NOMO-1 (cell line): ENCODE results near the gene ATP6V1G1.
A peak's percentile ranks its signal among the peaks of the same experiment; 100 is the strongest.

Experiments used
- DNase-seq, 2 experiments: peaks; one replicate each; lab custom pipeline; 2025; ENCODE audit not compliant: unreplicated experiment in 2 of 2; lab: John Stamatoyannopoulos, UW

The ATP6V1G1 gene, protein sequence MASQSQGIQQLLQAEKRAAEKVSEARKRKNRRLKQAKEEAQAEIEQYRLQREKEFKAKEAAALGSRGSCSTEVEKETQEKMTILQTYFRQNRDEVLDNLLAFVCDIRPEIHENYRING

DNA sequence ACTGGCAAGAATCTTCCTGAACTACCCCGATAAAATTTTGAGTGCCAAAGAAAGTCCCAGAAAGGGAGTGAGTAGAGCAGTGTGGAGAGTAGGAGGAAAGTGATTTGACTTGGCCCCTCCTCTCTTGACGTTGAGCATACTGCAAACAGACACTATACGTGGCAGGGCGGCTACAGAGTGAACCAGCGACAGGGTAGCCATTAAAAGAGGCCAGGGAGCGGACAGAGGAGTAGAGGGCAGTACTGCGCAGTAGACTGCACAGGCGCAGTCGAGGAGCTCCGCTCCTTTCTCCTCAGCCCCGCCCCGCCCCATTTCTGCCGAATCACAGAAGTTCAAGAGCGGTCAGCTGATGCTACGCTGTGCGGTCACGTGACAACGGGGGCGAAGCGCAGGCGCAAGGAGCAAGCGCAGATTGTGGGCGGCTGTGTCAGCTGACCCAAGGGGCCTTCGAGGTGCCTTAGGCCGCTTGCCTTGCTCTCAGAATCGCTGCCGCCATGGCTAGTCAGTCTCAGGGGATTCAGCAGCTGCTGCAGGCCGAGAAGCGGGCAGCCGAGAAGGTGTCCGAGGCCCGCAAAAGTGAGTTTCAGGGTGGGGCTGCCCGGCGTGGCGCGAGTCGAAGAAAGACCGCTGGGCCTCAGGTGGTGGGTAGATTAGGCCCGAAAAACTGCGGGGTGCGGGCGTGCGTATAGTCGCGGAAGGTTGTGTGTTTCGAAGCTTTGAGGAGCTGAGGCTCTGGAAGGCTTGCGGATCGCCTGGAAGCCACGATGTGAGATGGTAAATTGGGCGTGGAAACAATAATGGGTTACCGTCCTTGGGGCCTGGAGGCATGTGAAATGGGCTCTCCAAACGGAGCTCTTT is at the start of gene ATP6V1G1:
Gene ATP6V1G1, plus strand, starts transcription at position 425 of the 858 bp plus-strand sequence. Its CDS starts 70 bp downstream, at position 495.
- peak; percentile 98 for DNase-seq

DNA sequence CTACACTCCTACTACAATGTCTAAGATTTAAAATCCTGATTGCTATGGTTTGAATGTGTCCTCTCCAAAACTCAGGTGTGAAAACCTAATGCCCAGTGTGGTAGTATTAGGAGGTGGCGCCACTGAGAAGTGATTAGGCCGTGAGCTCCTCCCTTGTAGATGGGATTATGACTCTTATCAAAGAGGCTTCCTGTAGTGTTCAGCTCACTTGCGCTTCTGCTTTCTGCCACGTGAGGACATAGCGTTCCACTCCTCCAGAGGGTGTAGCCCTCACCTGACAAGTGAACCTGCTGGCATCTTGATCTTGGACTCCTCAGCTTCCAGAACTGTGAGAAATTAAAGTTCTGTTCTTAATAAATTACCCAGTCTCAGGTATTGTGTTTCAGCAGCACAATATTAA is 49.3 kb upstream of the ATP6V1G1 start:
- peak; percentile 35 to 41 for DNase-seq

DNA sequence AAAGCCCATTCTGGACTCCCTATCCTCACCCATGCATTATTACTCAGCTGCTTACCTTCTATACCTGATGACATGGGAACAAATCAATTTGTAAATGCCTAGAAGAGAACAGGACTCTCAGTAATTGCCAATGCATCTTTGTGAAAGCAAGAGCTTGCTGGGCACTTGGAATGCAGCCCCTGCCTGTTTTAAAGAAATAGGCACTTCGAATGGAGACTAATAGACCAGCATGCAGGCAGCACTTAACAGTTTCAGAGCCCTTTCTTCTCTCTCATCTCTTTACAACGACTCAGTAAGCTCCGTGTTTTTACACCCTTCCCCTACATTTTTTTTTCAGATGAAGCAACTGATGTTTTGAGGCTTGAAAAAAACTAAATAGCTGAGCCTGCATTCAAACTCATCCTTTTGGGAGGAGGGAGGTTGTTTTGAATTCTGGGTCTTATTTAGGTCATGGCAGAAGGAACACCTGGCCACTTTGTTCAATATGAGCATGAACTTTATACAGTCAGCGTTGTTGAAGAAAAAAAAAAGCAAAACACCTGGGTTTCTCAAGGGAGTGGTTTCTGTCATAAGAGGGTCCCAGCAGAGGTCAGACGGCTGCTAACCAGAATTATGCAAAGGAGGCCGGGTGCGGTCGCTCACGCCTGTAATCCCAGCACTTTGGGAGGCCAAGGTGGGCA is 47.7 kb upstream of the ATP6V1G1 start:
- DNase-seq: no peak

DNA sequence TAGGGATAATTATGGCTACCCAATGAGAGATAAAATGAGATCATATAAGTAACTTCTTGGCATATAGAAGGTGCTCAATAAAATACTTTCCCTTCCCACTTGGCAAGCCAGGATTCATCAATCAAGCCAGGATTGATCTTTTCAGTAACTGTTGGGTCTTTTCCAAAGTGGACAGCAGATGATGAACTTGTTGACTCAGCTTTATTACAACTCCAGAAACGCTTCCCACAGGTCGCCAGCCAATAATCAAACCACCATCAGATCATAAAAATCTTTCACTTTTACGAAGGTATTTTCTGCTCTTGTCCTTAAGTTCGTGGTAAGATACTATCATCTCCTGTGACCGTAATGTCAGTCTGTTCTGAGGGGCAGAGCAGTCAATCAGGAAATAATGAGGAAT is 42.5 kb upstream of the ATP6V1G1 start:
- DNase-seq: no peak

DNA sequence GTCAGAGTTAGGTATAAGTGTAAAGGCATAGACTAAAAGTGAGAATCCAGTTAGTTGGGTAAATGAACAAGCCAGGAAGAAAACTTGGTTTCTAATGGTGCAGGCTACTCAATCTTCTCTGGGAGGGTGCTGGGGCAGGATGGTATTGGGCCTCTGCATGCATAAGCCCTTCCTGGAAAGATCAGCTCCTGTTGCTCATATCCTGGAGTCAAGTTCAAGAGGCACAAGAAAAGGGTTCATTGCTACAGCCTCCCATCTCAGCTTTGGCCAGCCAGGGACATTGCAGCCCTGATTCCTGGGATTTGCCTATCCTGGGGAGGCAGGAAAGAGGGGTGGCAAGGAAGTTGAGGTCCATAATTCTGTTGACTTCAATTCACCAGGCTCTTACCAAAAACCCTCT is 40.7 kb upstream of the ATP6V1G1 start:
- no peak for DNase-seq

DNA sequence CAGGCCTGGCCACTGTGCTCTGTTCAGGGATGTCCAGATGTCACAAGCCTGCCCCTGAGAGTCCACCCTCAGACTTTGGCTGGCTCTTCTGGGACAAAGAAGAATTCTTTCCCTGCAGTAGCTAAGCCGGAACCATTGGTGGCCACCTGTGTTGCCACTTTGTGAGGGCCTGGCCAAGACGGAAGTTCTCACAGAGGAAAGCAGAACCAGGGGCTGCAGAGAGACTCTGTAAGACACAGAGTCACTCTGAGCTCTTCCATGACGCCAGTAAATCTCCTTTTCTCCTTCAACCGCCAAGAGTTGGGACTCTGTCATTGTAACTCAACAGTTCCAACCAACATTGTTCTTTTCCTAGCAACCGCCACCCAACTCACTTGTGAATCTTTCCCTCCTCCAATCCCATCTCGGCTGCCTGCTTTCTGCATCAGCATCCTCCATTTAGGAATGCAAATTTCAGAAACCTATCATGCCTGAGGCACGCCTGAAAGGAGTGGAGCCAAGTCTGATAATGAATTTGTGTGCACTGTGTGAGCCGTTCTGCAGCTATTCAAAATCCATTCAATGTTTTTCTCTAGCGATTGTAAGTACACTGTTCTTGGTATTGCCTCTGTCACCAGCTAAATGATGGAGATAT is 37.8 kb upstream of the ATP6V1G1 start:
- peak; percentile 23 to 29 for DNase-seq

DNA sequence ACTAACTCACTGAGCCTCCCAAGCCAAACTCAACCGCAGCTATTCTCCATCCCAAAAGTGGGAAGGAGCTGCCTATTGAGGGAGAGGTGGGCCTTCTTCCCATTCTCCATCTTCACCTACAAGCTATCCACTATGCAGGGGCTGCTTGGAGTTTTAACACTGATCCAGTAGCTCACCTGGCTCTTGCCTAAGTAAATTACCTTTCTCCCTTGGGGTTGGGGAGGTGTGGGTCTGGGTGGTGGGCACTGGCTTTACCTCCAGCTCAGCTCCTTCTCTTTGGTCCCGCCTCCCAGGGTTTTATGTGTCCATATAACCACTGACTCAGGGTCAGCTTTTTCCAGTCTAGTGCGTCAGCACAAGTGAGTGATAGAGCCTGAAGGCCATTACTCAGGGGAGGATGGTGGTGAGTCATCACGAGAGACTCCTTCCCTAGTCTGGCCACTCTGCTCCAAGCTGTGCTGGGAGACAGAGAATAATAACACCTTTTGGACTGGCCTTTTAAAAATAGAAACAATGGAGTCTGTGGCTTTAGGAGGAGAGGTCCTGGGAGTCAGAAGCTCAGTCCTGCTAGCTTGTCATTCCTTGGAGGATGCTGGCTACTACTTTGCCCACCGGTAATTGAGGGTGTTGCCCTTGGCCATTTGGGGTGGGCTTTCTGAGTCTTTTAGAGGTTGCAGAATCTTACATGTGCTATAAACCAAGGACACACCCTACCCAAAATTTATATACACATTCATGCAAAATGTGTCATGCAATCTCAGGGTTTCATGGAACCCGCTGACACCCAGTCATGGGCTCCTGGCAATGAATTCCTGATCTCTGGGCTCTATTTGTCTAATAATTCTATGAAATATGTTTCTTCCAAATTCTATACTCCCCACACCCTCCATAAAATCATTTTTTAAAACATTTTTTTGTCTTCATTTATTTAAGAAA is 35.6 kb upstream of the ATP6V1G1 start:
- no peak for DNase-seq

DNA sequence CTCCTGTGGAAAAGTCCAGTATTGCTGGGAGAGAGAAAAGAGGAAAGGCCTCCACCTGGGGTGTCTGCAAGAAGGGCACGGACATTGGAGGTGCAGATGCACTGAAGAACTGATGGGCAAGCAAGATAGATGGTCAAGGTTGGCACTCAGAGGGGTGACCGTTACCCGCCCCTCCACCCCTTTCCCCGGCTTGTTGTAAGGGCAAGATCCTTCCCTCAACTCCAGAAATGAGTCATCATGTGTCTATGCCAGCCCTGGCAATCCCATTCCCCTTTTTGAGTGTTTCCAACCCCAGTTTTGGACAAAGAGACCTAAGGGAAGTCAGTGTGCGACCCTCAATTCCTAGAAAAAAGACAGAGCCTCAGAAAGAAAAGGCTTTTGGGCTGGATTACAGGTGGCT is 34.9 kb upstream of the ATP6V1G1 start:
- DNase-seq: no peak

DNA sequence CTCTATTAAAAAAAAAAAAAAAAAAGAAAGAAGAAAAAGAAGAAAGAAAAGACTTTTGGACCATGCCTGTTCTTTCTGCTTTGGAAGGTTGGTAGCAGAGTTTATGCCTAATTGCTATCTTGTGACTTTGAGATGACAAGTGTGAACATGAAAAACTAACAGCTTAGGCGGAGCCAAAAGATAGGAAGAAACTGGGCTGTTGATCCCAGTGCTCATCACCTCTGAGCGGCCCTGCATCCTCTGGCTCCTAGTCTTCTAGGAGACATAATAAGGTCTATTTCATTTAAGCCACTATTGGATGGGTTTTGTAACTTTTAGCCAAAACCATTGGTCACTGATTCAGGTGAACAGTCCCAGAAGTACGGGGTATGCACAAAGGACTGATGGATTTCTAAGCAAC is 34.4 kb upstream of the ATP6V1G1 start:
- DNase-seq: no peak

DNA sequence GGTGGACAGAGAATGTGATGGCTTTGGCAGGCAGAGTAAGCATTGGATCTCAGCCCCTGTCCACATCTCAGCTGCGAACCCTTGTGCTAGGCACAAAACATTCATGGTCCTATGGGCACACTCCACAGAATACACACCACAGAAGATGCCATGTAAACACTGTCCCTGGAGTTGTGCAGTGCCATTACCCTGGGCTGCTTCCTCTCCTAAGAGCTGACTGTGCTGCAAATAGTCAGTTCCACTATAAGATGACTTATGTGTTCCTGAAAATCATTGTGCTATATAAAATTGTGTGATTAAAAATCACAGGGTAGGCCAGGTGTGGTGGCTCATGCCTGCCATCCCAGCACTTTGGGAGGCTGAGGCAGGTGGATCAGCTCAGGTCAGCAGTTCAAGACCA is 31.9 kb upstream of the ATP6V1G1 start:
- no peak for DNase-seq

DNA sequence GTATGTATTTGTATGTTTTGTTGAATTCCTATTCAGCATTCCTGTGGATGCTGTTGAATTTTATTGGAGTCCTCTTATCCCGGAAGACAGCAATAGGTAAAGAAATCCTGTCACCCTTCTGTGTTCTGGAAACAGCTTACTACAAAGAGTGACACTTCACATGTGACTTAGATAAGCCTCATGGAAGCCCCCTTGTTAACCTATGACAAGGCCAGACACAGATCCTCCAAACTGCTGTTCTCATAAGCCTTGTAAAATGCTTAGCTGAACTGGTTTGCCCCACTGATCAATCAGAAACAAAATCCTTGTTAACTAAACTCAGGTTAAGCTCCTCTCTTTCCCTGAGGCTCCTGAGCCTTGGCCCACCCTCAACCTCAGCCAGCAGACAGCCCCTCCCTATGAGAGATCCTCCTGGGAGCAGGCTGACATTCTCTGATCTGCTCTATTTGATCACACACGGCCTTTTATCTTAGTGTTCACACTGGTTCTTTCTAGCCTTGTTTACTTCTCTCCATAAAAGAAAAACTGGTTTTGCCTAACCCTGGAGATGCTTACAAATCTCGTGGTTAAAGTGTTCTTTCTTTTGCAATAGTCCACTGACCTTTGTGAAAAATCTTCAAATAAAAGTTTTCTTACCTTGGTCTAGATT is 29.4 kb upstream of the ATP6V1G1 start:
- no peak for DNase-seq

DNA sequence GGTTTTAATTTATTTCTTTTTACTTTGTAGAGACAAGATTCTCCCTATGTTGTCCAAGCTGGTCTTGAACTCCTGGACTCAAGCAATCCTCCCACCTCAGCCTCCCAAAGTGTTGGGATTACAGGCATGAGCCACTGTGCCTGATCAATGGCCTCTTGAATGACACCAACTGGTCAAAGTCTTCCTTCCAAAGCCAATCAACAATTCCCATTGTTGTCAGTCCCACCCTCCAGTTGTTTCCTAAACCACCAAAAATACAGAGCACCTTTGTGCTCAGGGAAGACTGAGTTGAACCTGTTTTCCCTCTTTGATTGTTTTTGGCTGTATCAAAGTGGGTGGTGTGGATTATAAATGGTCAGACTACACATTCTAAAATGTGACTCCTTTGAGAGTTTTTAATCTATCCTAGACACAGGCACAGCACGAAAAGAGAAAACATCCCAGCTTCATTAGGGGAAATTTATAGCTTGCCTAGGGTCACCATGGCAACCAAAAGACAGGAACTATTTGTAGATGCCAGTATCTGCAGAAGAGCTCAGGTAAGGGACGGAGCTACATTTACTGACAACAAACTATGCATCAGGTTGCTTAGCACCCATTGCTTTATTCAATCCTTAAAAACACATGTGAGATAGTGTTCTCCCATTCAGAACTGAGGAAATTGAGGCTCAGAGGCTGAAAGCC is 27.6 kb upstream of the ATP6V1G1 start:
- DNase-seq: peak; percentile 6 to 49

DNA sequence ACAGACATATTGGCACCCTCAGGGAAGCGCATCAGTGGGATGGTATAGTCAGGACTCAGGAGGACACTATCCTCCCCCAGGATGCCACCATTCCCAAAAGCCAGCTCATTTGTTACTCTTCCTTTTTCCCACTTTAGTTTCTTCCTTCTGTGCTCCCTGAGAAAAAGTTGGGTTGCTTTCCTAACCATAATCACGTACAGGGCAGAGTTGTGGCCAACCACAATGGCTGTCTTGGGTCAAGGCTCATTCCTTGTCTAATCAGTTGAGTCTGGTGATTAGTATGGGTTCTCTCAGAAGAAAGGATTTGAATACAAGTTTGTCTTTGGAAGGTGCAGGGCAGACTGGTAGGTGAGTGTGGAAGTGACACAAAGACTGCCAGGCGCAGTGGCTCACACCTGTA is 26.6 kb upstream of the ATP6V1G1 start:
- DNase-seq: no peak

DNA sequence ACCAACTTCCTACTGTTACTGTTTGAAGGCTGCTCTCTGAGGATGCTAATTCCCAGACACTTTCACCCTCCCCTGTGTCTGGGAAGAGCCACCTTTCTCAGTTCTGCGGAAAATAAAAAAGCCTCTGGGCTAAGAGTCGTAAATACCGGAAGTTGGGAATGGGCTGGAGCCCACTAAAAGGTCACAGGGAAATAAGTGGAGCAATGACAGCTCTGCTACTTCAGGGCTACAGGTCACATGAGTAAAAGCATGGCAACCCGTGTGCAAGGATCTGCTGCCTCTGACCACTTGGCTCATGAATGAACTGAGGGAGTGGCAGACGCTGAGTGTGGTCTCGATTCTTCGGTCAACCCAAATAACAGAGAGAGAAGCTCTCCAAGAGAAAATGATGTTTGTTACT is 25.8 kb upstream of the ATP6V1G1 start:
- no peak for DNase-seq

DNA sequence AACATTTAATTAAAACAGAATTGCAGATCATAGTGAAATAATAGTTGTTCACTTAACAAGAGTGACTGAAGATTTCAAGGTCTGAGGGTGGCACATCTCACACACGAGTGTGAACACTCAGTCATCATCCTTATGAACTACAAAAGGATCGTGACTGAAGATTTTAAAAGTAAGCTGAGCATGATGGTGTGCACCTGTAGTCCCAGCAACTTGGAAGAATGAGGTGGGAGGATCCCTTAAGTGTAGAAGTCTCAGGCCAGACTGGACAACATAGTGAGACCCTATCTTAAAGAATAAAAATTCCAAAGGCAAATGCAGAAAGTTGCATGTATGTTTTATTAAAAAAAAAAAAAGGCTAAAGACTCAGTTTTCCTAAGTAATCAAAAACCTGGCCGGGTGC is 22.4 kb upstream of the ATP6V1G1 start:
- DNase-seq: no peak

DNA sequence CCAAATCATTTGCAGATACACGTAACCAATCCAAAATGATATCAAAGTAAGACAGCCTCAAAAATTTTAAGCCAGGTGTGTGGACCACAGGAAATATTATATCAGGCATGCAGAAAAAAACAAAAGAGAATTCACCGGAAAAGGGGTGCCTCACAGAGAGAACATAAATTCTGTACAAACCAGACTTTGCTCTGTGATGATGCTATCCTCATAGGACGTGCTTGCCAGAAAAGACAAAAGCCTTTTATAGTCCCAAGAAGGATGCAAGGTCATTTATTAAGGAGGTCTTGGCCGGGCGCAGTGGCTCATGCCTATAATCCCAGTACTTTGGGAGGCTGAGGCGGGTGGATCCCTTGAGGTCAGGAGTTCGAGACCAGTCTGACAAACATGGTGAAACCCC is 16.8 kb upstream of the ATP6V1G1 start:
- no peak for DNase-seq

DNA sequence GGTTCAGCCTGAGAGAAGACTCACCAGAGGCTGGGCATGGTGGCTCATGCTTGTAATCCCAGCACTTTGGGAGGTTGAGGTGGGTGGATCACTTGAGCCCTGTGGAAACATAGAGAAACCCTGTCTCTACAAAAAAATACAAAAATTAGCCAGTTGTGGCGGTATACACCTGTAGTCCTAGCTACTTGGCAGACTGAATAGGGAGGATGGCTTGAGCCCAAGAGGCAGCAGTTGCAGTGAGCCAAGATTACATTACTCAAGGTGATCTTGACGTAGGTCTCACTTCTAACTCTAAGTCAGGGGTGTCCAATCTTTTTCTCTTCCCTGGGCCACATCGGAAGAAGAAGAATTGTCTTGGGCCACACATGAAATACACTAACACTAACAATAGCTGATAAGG is 16.2 kb upstream of the ATP6V1G1 start:
- DNase-seq: no peak

DNA sequence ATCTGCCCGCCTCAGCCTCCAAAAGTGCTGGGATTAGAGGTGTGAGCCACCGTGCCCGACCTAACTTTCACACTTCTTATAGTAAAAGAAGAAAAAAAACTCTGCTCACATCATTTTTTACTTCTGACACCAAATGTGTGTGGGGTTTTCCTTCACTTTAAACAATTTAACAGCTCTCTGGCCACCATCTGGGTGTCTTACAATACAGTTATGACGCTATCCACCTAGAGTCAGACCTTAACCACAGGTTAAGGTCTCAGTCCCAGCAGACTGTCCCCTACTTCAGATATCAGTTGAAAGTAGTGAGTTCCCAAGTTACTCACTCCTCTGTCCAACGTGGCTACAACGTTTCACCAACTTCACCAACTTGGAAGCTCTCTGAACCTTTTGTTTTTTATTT is 15.4 kb upstream of the ATP6V1G1 start:
- no peak for DNase-seq

DNA sequence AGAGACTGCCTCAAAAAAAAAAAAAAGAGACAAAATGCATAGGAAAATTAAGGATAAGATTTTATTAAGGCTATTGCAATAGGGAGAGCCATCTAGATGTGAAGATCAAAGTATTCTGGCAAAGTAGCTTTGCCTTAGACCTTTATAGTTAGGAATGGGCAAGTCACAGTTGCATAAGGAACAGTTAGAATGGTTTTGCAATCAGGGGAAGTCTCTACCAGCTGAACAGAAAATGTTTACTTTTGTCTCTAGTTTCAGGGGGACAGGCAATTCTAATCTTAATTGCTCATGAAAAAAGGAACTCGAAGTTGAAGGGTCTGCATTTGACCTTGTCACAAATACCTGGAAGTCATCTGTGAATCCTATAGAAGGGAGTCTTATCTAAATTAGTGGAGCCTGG is 13.1 kb upstream of the ATP6V1G1 start:
- DNase-seq: peak; percentile 41 to 74
